Astrocyte (in vitro differentiated cells and primary cell): ENCODE measurements around the gene MARK2. TPM values are rescaled to one million over a fixed set of nuclear protein-coding genes. Genes with fewer than 3 reads are reported as not detected.

Source experiments
- DNase-seq: peaks from one replicate; pipeline ENCODE4 v3.0.0-alpha.2; 2010; ENCODE audit warnings: low read depth
- FAIRE-seq: peaks from 2 replicates; lab custom pipeline; 2011; peaks lifted over from hg19 to GRCh38; lab: Jason Lieb, UNC
- H2AFZ ChIP-seq: 2 replicates; pipeline ENCODE4 v1.6.0; 2012; ENCODE audit warnings: low read depth, low read length, inconsistent platforms
- H3K27ac ChIP-seq: 2 replicates; pipeline ENCODE4 v1.5.1; 2011; ENCODE audit warnings: low read depth, low read length, inconsistent platforms
- H3K27me3 ChIP-seq: 2 replicates; pipeline ENCODE4 v1.6.0; 2011; ENCODE audit warnings: low read length, inconsistent platforms; ENCODE audit not compliant: insufficient read depth
- H3K36me3 ChIP-seq: 2 replicates; pipeline ENCODE4 v1.5.1; 2011; ENCODE audit warnings: low read length, inconsistent platforms; ENCODE audit not compliant: insufficient read depth
- H3K4me1 ChIP-seq: 2 replicates; pipeline ENCODE4 v1.5.1; 2011; ENCODE audit warnings: low read length, inconsistent platforms; ENCODE audit not compliant: insufficient read depth
- H3K4me2 ChIP-seq: 2 replicates; pipeline ENCODE4 v1.6.0; 2012; ENCODE audit warnings: low read length, inconsistent platforms
- H3K4me3 ChIP-seq: 2 replicates; pipeline ENCODE4 v1.5.1; 2011; ENCODE audit warnings: low read depth, mild to moderate bottlenecking, low read length, inconsistent platforms; ENCODE audit not compliant: insufficient read depth
- H3K79me2 ChIP-seq: 2 replicates; pipeline ENCODE4 v1.6.0; 2012; ENCODE audit warnings: mild to moderate bottlenecking, low read length, inconsistent platforms; ENCODE audit not compliant: insufficient read depth
- H3K9ac ChIP-seq: 2 replicates; pipeline ENCODE4 v1.6.0; 2012; ENCODE audit warnings: mild to moderate bottlenecking, low read length, inconsistent platforms
- H3K9me3 ChIP-seq: 2 replicates; pipeline ENCODE4 v1.5.1; 2012; ENCODE audit warnings: low read depth, mild to moderate bottlenecking, low read length, inconsistent platforms; ENCODE audit not compliant: insufficient read depth
- H4K20me1 ChIP-seq: 2 replicates; pipeline ENCODE4 v1.6.0; 2012; ENCODE audit warnings: low read length, inconsistent platforms; ENCODE audit not compliant: insufficient read depth
- H3K27ac Mint-ChIP-seq: one replicate; pipeline ENCODE4 v1.8.0; 2021; ENCODE audit warnings: mild to moderate bottlenecking, mixed read lengths; ENCODE audit not compliant: unreplicated experiment
- H3K27me3 Mint-ChIP-seq: one replicate; pipeline ENCODE4 v1.8.0; 2021; ENCODE audit warnings: low read depth, mixed read lengths; ENCODE audit not compliant: unreplicated experiment
- H3K36me3 Mint-ChIP-seq: one replicate; pipeline ENCODE4 v1.8.0; 2021; ENCODE audit warnings: low read depth, mixed read lengths; ENCODE audit not compliant: unreplicated experiment
- H3K4me1 Mint-ChIP-seq: one replicate; pipeline ENCODE4 v1.8.0; 2021; ENCODE audit warnings: low read depth, mixed read lengths; ENCODE audit not compliant: unreplicated experiment
- H3K4me3 Mint-ChIP-seq: one replicate; pipeline ENCODE4 v1.8.0; 2021; ENCODE audit warnings: mild to moderate bottlenecking, moderate library complexity, mixed read lengths; ENCODE audit not compliant: unreplicated experiment
- H3K9me3 Mint-ChIP-seq: one replicate; pipeline ENCODE4 v1.8.0; 2021; ENCODE audit warnings: mild to moderate bottlenecking, mixed read lengths; ENCODE audit not compliant: unreplicated experiment
- EZH2 ChIP-seq: IDR thresholded peaks from 2 replicates; pipeline ENCODE4 v1.6.1; 2012; ENCODE audit warnings: mild to moderate bottlenecking, low read length, inconsistent platforms; ENCODE audit not compliant: insufficient read depth
- total RNA-seq: library from RNA; stranded (reverse); gene quantifications from 2 replicates; pipeline ENCODE4 v1.2.1, GENCODE V29; 2021
- TF ChIP-seq, protein P1 (sequence below): IDR thresholded peaks from 2 replicates; pipeline ENCODE4 v1.5.1; 2011; ENCODE audit warnings: low read depth, mild to moderate bottlenecking, inconsistent platforms, low read length, moderate library complexity; ENCODE audit not compliant: insufficient read depth

MARK2 gene
- total RNA-seq, 1 donor from 2014 or later, result 38.1 TPM

DNA sequence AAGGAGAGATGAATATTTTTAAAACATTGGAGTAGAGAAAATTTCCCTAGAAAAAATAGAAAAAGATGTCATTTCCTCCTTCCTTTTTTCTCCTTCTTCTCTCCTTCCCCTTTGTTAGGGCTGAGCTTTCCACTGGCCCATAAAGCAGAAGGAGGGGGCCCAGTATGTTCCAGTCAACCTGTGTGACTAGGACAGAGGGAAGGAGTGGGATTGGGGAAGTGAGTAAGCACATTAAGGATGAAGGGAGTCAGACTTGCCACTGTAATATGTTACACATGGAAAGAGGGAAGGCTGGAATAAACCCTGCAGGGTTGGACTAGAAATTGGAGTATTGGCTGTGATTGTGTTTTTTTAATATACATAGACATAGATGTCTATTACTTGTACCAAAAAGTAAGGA lies 45.7 kb upstream of the MARK2 start:
- Mint-ChIP-seq H3K27me3 (no peaks in the 10 kb centered on the region), H3K4me3 (no peak overlapping the region), H3K27ac (no peak overlapping the region), H3K4me1 (no peaks in the 10 kb centered on the region), H3K9me3 (peaks cover 17% of the 10 kb centered on the region), H3K36me3 (peaks cover 2% of the 10 kb centered on the region)
- Histone ChIP-seq H2AFZ (no peak overlapping the region), H3K4me2 (no peak overlapping the region), H3K4me1 (no peaks in the 10 kb centered on the region), H4K20me1 (no peaks in the 10 kb centered on the region), H3K27ac (no peak overlapping the region), H3K79me2 (no peaks in the 10 kb centered on the region), H3K9me3 (peaks cover 5% of the 10 kb centered on the region), H3K27me3 (no peaks in the 10 kb centered on the region), H3K4me3 (no peak overlapping the region), H3K9ac (no peak overlapping the region), H3K36me3 (no peaks in the 10 kb centered on the region)
- FAIRE-seq (no peak), DNase-seq (no peak)
- TF ChIP-seq, protein P1, sequence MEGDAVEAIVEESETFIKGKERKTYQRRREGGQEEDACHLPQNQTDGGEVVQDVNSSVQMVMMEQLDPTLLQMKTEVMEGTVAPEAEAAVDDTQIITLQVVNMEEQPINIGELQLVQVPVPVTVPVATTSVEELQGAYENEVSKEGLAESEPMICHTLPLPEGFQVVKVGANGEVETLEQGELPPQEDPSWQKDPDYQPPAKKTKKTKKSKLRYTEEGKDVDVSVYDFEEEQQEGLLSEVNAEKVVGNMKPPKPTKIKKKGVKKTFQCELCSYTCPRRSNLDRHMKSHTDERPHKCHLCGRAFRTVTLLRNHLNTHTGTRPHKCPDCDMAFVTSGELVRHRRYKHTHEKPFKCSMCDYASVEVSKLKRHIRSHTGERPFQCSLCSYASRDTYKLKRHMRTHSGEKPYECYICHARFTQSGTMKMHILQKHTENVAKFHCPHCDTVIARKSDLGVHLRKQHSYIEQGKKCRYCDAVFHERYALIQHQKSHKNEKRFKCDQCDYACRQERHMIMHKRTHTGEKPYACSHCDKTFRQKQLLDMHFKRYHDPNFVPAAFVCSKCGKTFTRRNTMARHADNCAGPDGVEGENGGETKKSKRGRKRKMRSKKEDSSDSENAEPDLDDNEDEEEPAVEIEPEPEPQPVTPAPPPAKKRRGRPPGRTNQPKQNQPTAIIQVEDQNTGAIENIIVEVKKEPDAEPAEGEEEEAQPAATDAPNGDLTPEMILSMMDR, result no peak
- no peak for TF ChIP-seq EZH2

DNA sequence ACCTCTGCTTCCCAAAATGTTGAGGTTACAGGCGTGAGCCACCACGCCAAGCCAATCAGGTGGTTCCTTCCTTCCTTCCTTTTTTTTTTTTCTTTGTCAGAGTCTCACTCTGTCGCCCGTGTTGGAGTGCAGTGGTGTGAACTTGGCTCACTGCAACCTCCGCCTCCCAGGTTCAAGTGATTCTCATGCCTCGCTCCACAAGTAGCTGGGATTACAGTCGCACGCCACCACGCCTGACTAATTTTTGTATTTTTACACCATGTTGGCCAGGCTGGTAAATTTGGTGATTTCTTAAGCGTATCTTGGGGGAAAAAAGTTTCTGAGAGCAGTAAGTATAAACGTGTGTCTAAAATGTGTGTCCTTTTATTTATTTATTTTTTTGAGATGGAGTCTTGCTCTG lies 43.8 kb upstream of the MARK2 start:
- DNase-seq (no peak), FAIRE-seq (no peak)
- Mint-ChIP-seq H3K27me3 (no peaks in the 10 kb centered on the region), H3K9me3 (peaks cover 19% of the 10 kb centered on the region), H3K4me1 (no peaks in the 10 kb centered on the region), H3K4me3 (no peak overlapping the region), H3K27ac (no peak overlapping the region), H3K36me3 (peaks cover 2% of the 10 kb centered on the region)
- Histone ChIP-seq H3K27ac (no peak overlapping the region), H3K79me2 (no peaks in the 10 kb centered on the region), H4K20me1 (no peaks in the 10 kb centered on the region), H3K4me3 (no peak overlapping the region), H3K9me3 (peaks cover 5% of the 10 kb centered on the region), H3K36me3 (no peaks in the 10 kb centered on the region), H3K9ac (no peak overlapping the region), H3K4me1 (no peaks in the 10 kb centered on the region), H3K4me2 (no peak overlapping the region), H3K27me3 (no peaks in the 10 kb centered on the region), H2AFZ (no peak overlapping the region)
- TF ChIP-seq, protein P1, result no peak
- TF ChIP-seq EZH2, result no peak

DNA sequence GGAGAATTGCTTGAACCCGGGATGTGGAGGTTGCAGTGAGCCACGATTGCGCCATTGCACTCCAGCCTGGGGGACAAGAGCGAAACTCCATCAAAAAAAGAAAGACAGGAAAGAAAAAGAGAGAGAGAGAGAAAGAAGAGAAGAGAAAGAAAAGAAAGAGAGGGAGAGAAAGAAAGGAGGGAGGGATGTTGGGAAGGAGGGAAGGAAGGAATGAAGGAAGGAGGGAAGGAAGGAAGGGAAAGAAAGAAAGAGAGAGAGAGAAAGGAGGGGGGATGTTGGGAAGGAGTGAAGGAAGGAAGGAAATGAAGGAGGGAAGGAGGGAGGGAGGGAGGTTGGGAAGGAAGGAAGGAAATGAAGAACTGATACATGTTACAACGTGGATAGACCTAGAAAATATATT lies 38.0 kb upstream of the MARK2 start:
- Histone ChIP-seq H3K4me2 (no peak overlapping the region), H3K79me2 (no peaks in the 10 kb centered on the region), H3K9ac (no peak overlapping the region), H3K27me3 (no peaks in the 10 kb centered on the region), H3K4me3 (no peak overlapping the region), H3K27ac (no peak overlapping the region), H3K4me1 (no peaks in the 10 kb centered on the region), H4K20me1 (no peaks in the 10 kb centered on the region), H3K36me3 (no peaks in the 10 kb centered on the region), H3K9me3 (no peaks in the 10 kb centered on the region), H2AFZ (no peak overlapping the region)
- FAIRE-seq (no peak), DNase-seq (no peak)
- no peak overlapping the region for H3K27ac Mint-ChIP-seq
- peaks cover 3% of the 10 kb centered on the region for H3K4me1 Mint-ChIP-seq
- TF ChIP-seq, protein P1, result no peak
- TF ChIP-seq EZH2, result no peak
- H3K36me3 Mint-ChIP-seq, result no peaks in the 10 kb centered on the region
- no peaks in the 10 kb centered on the region for H3K27me3 Mint-ChIP-seq
- H3K4me3 Mint-ChIP-seq, result no peak overlapping the region
- H3K9me3 Mint-ChIP-seq, result peaks cover 10% of the 10 kb centered on the region
